ENCODE results near the gene SOBP. TPM values are rescaled to one million over a fixed set of nuclear protein-coding genes. Genes with fewer than 3 reads are reported as not detected.

SOBP gene
- total and polyA plus RNA-seq, 2 experiments from 2014 or later: 1.5 to 3.0 TPM

DNA sequence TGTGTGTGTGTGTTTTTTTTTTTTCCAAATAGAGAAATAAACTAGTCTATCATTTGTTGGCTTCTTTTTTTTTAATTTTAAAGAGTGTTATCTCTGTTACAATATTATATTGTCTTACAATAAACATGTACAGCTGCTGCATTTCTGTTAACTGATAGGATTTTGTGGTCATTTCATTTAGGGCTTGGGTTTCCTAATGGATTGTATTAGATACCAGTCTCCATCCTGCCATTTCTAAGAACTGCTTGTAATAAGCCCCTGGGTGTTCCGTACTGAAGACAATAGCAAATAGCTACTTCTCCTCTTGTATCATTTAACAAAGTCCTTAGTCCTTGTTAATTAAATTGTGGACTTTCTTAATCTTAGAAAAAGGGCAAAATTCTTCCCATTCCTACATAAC lies 45.7 kb downstream of the SOBP start:
- H3K4me3 ChIP-seq: no peak overlapping the region

More for the DNA sequence above, 45.7 kb downstream of the SOBP start:
- Mint-ChIP-seq H3K4me3 (no peak overlapping the region), H3K27ac (no peak overlapping the region), H3K4me1 (peaks cover 76% of the 10 kb centered on the region), H3K36me3 (ENCODE audit: low read depth) (no peaks in the 10 kb centered on the region), H3K9me3 (no peaks in the 10 kb centered on the region), H3K27me3 (ENCODE audit: insufficient read depth, low read depth, poor library complexity) (peaks cover 7% of the 10 kb centered on the region)
- Histone ChIP-seq H3F3A (replicated peaks; ENCODE audit: low read depth) (no peaks in the 10 kb centered on the region), H3K36me3 (ENCODE audit: insufficient read depth) (no peaks in the 10 kb centered on the region), H3K27me3 (ENCODE audit: insufficient read depth) (no peaks in the 10 kb centered on the region), H4K20me1 (replicated peaks; ENCODE audit: insufficient read depth) (no peaks in the 10 kb centered on the region), H3K9me2 (ENCODE audit: insufficient read depth) (no peaks in the 10 kb centered on the region), H3K4me2 (no peak overlapping the region; the same call in 1 of the 2 replicates), H3K27ac (ENCODE audit: low read depth) (no peak overlapping the region), H3K79me2 (replicated peaks; ENCODE audit: insufficient read depth) (no peaks in the 10 kb centered on the region), H2AFZ (no peak overlapping the region), H3K4me1 (ENCODE audit: insufficient read depth) (peaks cover 52% of the 10 kb centered on the region)
- ATAC-seq (no peak), DNase-seq (ENCODE audit: low spot score) (no peak)
- TF ChIP-seq CTCF (conservative IDR thresholded peaks at IDR 0.05; ENCODE audit: low read depth in 2 of 2) (no peak), EZH2 (IDR thresholded peaks at IDR 0.05; ENCODE audit: low read depth, unreplicated experiment) (no peak), ETS1 (IDR thresholded peaks at IDR 0.05) (no peak)
- TF ChIP-seq, protein P1, sequence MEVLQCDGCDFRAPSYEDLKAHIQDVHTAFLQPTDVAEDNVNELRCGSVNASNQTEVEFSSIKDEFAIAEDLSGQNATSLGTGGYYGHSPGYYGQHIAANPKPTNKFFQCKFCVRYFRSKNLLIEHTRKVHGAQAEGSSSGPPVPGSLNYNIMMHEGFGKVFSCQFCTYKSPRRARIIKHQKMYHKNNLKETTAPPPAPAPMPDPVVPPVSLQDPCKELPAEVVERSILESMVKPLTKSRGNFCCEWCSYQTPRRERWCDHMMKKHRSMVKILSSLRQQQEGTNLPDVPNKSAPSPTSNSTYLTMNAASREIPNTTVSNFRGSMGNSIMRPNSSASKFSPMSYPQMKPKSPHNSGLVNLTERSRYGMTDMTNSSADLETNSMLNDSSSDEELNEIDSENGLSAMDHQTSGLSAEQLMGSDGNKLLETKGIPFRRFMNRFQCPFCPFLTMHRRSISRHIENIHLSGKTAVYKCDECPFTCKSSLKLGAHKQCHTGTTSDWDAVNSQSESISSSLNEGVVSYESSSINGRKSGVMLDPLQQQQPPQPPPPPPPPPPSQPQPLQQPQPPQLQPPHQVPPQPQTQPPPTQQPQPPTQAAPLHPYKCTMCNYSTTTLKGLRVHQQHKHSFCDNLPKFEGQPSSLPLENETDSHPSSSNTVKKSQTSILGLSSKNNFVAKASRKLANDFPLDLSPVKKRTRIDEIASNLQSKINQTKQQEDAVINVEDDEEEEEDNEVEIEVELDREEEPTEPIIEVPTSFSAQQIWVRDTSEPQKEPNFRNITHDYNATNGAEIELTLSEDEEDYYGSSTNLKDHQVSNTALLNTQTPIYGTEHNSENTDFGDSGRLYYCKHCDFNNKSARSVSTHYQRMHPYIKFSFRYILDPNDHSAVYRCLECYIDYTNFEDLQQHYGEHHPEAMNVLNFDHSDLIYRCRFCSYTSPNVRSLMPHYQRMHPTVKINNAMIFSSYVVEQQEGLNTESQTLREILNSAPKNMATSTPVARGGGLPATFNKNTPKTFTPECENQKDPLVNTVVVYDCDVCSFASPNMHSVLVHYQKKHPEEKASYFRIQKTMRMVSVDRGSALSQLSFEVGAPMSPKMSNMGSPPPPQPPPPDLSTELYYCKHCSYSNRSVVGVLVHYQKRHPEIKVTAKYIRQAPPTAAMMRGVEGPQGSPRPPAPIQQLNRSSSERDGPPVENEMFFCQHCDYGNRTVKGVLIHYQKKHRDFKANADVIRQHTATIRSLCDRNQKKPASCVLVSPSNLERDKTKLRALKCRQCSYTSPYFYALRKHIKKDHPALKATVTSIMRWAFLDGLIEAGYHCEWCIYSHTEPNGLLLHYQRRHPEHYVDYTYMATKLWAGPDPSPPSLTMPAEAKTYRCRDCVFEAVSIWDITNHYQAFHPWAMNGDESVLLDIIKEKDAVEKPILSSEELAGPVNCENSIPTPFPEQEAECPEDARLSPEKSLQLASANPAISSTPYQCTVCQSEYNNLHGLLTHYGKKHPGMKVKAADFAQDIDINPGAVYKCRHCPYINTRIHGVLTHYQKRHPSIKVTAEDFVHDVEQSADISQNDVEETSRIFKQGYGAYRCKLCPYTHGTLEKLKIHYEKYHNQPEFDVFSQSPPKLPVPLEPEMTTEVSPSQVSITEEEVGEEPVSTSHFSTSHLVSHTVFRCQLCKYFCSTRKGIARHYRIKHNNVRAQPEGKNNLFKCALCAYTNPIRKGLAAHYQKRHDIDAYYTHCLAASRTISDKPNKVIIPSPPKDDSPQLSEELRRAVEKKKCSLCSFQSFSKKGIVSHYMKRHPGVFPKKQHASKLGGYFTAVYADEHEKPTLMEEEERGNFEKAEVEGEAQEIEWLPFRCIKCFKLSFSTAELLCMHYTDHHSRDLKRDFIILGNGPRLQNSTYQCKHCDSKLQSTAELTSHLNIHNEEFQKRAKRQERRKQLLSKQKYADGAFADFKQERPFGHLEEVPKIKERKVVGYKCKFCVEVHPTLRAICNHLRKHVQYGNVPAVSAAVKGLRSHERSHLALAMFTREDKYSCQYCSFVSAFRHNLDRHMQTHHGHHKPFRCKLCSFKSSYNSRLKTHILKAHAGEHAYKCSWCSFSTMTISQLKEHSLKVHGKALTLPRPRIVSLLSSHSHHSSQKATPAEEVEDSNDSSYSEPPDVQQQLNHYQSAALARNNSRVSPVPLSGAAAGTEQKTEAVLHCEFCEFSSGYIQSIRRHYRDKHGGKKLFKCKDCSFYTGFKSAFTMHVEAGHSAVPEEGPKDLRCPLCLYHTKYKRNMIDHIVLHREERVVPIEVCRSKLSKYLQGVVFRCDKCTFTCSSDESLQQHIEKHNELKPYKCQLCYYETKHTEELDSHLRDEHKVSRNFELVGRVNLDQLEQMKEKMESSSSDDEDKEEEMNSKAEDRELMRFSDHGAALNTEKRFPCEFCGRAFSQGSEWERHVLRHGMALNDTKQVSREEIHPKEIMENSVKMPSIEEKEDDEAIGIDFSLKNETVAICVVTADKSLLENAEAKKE (CRISPR knock-in tag; IDR thresholded peaks at IDR 0.05): no peak
